H1 (cell line): ENCODE measurements around the gene ATP6V0E2.
"Not testable (repeated sequence)": the region's sequence is repeated elsewhere in the genome, so short reads cannot be mapped to it uniquely, and the experiment has no call there.

Experiments
- GTF2F1 ChIP-seq: IDR thresholded peaks from 2 replicates; pipeline ENCODE4 v1.6.1; 2012; ENCODE audit warnings: low read depth, low read length, improper control_type of control experiment, borderline replicate concordance
- PHF8 ChIP-seq: fragments of 200-600 bp; sonication (generic); conservative IDR thresholded peaks from 2 replicates; pipeline ENCODE4 v1.7.1; 2012; ENCODE audit warnings: low read depth, mild to moderate bottlenecking, inconsistent platforms, low read length, moderate library complexity
- SIN3A ChIP-seq, 2 experiments: IDR thresholded peaks in 1 of 2; conservative IDR thresholded peaks in 1 of 2; 2 replicates each; pipeline ENCODE4 v1.6.1; 2011 to 2012; ENCODE audit warnings: low read length in 2 of 2, improper control_type of control experiment in 1 of 2, low read depth in 1 of 2, mild to moderate bottlenecking in 1 of 2
- SP1 ChIP-seq: IDR thresholded peaks from 2 replicates; pipeline ENCODE4 v1.6.1; 2011; ENCODE audit warnings: low read depth, low read length
- ZNF274 ChIP-seq: IDR thresholded peaks from 2 replicates; pipeline ENCODE4 v1.7.0; 2012; ENCODE audit warnings: low read length, borderline replicate concordance; ENCODE audit errors: extremely low read depth
- TF ChIP-seq, protein P1 (sequence below), 3 experiments: IDR thresholded peaks; 1 replicate in 2 of 3; 2 replicates in 1 of 3; pipeline versions ENCODE4 v1.5.1 to v1.6.1; 2011; ENCODE audit warnings: low read length in 3 of 3, mild to moderate bottlenecking in 3 of 3, inconsistent platforms in 2 of 3, low read depth in 1 of 3, moderate library complexity in 1 of 3; ENCODE audit not compliant: insufficient read depth in 1 of 3; ENCODE audit errors: control extremely low read depth in 1 of 3
- TF ChIP-seq, protein P2 (sequence below): IDR thresholded peaks from 2 replicates; pipeline ENCODE4 v1.6.1; 2011; ENCODE audit warnings: low read depth, mild to moderate bottlenecking, low read length; ENCODE audit not compliant: insufficient read depth

DNA sequence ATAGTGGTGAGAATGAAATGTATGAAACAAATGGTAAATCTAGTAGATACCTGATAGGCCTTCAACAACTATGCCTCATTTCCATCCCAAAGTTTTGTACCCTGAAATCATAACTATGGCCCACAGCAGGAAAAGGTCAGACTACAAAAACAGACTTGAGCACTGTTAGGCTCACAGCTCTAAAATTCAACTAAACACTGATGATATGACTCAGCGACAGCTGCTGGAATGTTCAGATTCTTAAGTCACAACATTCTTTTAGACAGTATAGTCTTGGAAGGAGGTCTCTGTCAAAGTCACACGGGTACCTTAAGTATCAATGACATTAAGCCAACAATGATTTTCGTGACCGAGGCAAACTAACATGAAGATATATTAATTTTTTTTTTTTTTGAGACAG lies 38.4 kb downstream of the ATP6V0E2 start:
- TF ChIP-seq SIN3A (conservative IDR thresholded peaks at IDR 0.05 in 1 of 2, IDR thresholded peaks at IDR 0.05 in 1 of 2; ENCODE audit: low read depth in 1 of 2, low read length in 2 of 2); PHF8; SP1; GTF2F1; ZNF274: not testable (repeated sequence)
- TF ChIP-seq, protein P1, sequence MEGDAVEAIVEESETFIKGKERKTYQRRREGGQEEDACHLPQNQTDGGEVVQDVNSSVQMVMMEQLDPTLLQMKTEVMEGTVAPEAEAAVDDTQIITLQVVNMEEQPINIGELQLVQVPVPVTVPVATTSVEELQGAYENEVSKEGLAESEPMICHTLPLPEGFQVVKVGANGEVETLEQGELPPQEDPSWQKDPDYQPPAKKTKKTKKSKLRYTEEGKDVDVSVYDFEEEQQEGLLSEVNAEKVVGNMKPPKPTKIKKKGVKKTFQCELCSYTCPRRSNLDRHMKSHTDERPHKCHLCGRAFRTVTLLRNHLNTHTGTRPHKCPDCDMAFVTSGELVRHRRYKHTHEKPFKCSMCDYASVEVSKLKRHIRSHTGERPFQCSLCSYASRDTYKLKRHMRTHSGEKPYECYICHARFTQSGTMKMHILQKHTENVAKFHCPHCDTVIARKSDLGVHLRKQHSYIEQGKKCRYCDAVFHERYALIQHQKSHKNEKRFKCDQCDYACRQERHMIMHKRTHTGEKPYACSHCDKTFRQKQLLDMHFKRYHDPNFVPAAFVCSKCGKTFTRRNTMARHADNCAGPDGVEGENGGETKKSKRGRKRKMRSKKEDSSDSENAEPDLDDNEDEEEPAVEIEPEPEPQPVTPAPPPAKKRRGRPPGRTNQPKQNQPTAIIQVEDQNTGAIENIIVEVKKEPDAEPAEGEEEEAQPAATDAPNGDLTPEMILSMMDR (IDR thresholded peaks at IDR 0.05; ENCODE audit: control extremely low read depth in 1 of 3, insufficient read depth in 1 of 3, low read depth in 1 of 3, low read length in 3 of 3) = not testable (repeated sequence)
- TF ChIP-seq, protein P2, sequence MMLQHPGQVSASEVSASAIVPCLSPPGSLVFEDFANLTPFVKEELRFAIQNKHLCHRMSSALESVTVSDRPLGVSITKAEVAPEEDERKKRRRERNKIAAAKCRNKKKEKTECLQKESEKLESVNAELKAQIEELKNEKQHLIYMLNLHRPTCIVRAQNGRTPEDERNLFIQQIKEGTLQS = not testable (repeated sequence)
